Superior temporal gyrus (tissue), 1 donor: ENCODE data around the gene SLC44A5.
"Not testable (repeated sequence)": the region's sequence is repeated elsewhere in the genome, so short reads cannot be mapped to it uniquely, and the experiment has no call there.

ENCODE experiments used
- DNase-seq: peaks from one replicate; pipeline ENCODE4 v3.0.0-alpha.2; 2016; ENCODE audit errors: extremely low spot score

The SLC44A5 gene

GRCh38 chr1:75520862-75521475 lies 89.9 kb downstream of the SLC44A5 start:
- no peak for DNase-seq

GRCh38 chr1:75519651-75520427 lies 91.1 kb downstream of the SLC44A5 start:
- DNase-seq, result no peak

GRCh38 chr1:75518686-75519085 lies 92.2 kb downstream of the SLC44A5 start:
- no peak for DNase-seq

GRCh38 chr1:75514270-75514669 lies 96.6 kb downstream of the SLC44A5 start:
- DNase-seq, result no peak

GRCh38 chr1:75506976-75507375 lies 103.9 kb downstream of the SLC44A5 start:
- DNase-seq, result no peak

GRCh38 chr1:75503221-75503974 lies 107.5 kb downstream of the SLC44A5 start:
- no peak for DNase-seq

- no peak for DNase-seq
Measured at GRCh38 chr1:75502776-75503175, 108.1 kb downstream of the SLC44A5 start.

GRCh38 chr1:75501577-75502295 lies 109.2 kb downstream of the SLC44A5 start:
- no peak for DNase-seq

- no peak for DNase-seq
Measured at GRCh38 chr1:75492011-75492410, 118.9 kb downstream of the SLC44A5 start.

- no peak for DNase-seq
Measured at GRCh38 chr1:75487399-75487798, 123.5 kb downstream of the SLC44A5 start.

GRCh38 chr1:75484789-75485188 lies 126.1 kb downstream of the SLC44A5 start:
- DNase-seq, result no peak

- no peak for DNase-seq
Measured at GRCh38 chr1:75482951-75483350, 128.0 kb downstream of the SLC44A5 start.

- DNase-seq, result not testable (repeated sequence)
Measured at GRCh38 chr1:75476486-75476885, 134.4 kb downstream of the SLC44A5 start.

GRCh38 chr1:75475696-75476095 lies 135.2 kb downstream of the SLC44A5 start:
- DNase-seq, result no peak

GRCh38 chr1:75472971-75473603 lies 137.8 kb downstream of the SLC44A5 start:
- DNase-seq, result peak; percentile 36

GRCh38 chr1:75472089-75472970 lies 138.6 kb downstream of the SLC44A5 start:
- no peak for DNase-seq

- no peak for DNase-seq
Measured at GRCh38 chr1:75471252-75471651, 139.7 kb downstream of the SLC44A5 start.

- DNase-seq, result no peak
Measured at GRCh38 chr1:75470448-75470847, 140.5 kb downstream of the SLC44A5 start.

GRCh38 chr1:75469586-75470173 lies 141.2 kb downstream of the SLC44A5 start:
- DNase-seq, result no peak

GRCh38 chr1:75461808-75462325 lies 149.0 kb downstream of the SLC44A5 start:
- no peak for DNase-seq
